Uterus (tissue), 2 donors: ENCODE measurements around the gene CCDC198.

Experiments used
- CTCF ChIP-seq, 4 experiments: fragments of 200-600 bp in 2 of 4; fragments of 450-650 bp in 2 of 4; sonication (generic) in 2 of 4; IDR thresholded peaks; one replicate each; pipeline ENCODE4 v1.5.1; 2016 to 2019; ENCODE audit warnings: antibody characterized with exemption in 4 of 4, mild to moderate bottlenecking in 2 of 4, moderate library complexity in 1 of 4
- POLR2A ChIP-seq, 2 donors: fragments of 450-650 bp; IDR thresholded peaks; one replicate each; pipeline ENCODE4 v1.6.1; 2016; ENCODE audit warnings: antibody characterized with exemption in 2 of 2, mild to moderate bottlenecking in 1 of 2, moderate library complexity in 1 of 2

GRCh38 chr14:57501039-57501557, 7.4 kb upstream of the CCDC198 start:
- TF ChIP-seq CTCF (IDR thresholded peaks at IDR 0.05) (no peak), POLR2A (IDR thresholded peaks at IDR 0.05) (no peak)
